ENCODE data around the gene HEG1.

- TF ChIP-seq MYC (IDR thresholded peaks at IDR 0.05; ENCODE audit: low read depth, low read length) = no peak
- TF ChIP-seq, protein P1, sequence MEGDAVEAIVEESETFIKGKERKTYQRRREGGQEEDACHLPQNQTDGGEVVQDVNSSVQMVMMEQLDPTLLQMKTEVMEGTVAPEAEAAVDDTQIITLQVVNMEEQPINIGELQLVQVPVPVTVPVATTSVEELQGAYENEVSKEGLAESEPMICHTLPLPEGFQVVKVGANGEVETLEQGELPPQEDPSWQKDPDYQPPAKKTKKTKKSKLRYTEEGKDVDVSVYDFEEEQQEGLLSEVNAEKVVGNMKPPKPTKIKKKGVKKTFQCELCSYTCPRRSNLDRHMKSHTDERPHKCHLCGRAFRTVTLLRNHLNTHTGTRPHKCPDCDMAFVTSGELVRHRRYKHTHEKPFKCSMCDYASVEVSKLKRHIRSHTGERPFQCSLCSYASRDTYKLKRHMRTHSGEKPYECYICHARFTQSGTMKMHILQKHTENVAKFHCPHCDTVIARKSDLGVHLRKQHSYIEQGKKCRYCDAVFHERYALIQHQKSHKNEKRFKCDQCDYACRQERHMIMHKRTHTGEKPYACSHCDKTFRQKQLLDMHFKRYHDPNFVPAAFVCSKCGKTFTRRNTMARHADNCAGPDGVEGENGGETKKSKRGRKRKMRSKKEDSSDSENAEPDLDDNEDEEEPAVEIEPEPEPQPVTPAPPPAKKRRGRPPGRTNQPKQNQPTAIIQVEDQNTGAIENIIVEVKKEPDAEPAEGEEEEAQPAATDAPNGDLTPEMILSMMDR (IDR thresholded peaks at IDR 0.05; ENCODE audit: extremely low read depth in 1 of 2, insufficient read depth in 1 of 2, low read depth in 1 of 2, low read length in 2 of 2) = no peak
- TF ChIP-seq POLR2AphosphoS5 (IDR thresholded peaks at IDR 0.05; ENCODE audit: insufficient read depth, low read depth, low read length) = no peak
Measured at GRCh38 chr3:124967964-124968363, 87.8 kb downstream of the HEG1 start.
